ENCODE results near the gene MYL7.

GRCh38 chr7:44172352-44172751 is 31.2 kb upstream of the MYL7 start:
- TF ChIP-seq CTCF (conservative IDR thresholded peaks at IDR 0.05; ENCODE audit: low read depth, low read length), result no peak
- TF ChIP-seq EZH2 (IDR thresholded peaks at IDR 0.05; ENCODE audit: borderline replicate concordance, low read depth, low read length, poor library complexity, severe bottlenecking), result no peak

Data from A673 (cell line).